Effector memory CD4-positive, alpha-beta T cell (primary cell): ENCODE measurements around the gene NRL.

Experiments
- DNase-seq, 3 donors: peaks; one replicate each; pipeline ENCODE4 v3.0.0-alpha.2; 2020
- H3K27ac ChIP-seq: 2 replicates; pipeline ENCODE4 v1.7.0; 2013; ENCODE audit warnings: mild to moderate bottlenecking, low read length, moderate library complexity; ENCODE audit not compliant: insufficient read depth, poor library complexity, severe bottlenecking
- H3K27me3 ChIP-seq: replicated peaks from 2 replicates; pipeline ENCODE4 v1.7.0; 2013; ENCODE audit warnings: mild to moderate bottlenecking, low read length; ENCODE audit not compliant: insufficient read depth, control insufficient read depth, poor library complexity, severe bottlenecking
- H3K36me3 ChIP-seq: 2 replicates; pipeline ENCODE4 v1.7.0; 2013; ENCODE audit warnings: mild to moderate bottlenecking, low read length, moderate library complexity; ENCODE audit not compliant: control insufficient read depth, insufficient read depth
- H3K4me1 ChIP-seq: 2 replicates; pipeline ENCODE4 v1.7.0; 2013; ENCODE audit warnings: low read length, mild to moderate bottlenecking; ENCODE audit not compliant: control insufficient read depth, insufficient read depth, poor library complexity, severe bottlenecking
- H3K4me3 ChIP-seq: 2 replicates; pipeline ENCODE4 v1.7.0; 2013; ENCODE audit warnings: low read length, low read depth, mild to moderate bottlenecking; ENCODE audit not compliant: insufficient read depth, poor library complexity, severe bottlenecking
- H3K9me3 ChIP-seq: 2 replicates; pipeline ENCODE4 v1.7.0; 2013; ENCODE audit warnings: mild to moderate bottlenecking, low read length, moderate library complexity; ENCODE audit not compliant: control insufficient read depth

NRL gene

DNA sequence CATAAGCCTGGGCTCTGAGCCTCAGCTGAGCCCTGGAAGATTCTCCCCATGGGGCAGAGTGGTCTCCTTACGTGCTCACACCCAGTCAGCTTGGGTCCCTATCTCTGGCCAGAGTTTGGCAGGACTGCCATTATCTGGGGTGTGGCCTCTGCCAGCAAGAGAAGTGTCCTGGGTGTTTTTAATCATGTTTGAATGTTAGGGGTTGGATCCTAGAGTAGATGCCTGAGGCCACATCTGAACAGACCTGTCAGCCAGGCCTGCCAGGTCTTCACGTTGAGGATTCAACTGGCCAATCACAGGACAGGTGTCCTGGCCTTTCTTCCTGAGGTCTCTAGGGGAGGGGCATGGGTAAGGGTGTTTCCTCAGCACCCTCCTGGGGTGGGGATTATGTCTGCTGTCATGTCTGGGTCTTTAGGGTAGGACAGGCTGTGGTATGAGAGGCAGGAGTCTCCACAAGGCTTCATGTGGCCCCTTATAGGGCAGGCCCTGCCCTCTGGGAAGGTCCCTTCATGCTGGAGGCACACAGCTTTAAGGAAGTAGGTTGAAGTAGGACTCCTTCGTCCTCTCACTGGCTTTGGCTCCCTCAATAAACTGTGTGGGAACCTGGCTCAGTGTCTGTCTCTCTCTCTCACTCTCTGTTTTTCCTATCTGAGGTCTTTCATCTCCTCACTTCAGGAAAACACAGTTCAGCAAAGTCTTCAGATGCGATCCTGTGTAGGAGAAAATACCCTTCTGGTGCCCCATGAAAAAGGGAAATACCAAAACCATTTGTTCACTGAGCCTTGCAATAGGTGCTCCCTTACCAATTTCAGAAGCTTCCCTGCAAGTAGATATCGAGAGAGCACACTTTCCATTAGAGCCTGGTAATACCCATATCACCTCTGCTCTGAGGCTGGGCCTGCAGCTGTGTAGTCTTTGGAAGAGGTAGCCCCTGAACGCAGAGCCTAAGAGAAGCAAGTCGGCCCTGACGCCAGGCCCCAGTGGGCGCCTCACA is 9.0 kb upstream of the NRL start:
- peaks cover 53% of the 10 kb centered on the region for H3K36me3 ChIP-seq
- no peak for DNase-seq
- no peak overlapping the region for H3K27ac ChIP-seq
- H3K9me3 ChIP-seq = no peaks in the 10 kb centered on the region
- H3K4me3 ChIP-seq = no peak overlapping the region
- no peaks in the 10 kb centered on the region for H3K27me3 ChIP-seq
- H3K4me1 ChIP-seq = no peaks in the 10 kb centered on the region

- Histone ChIP-seq H3K27ac (no peak overlapping the region), H3K36me3 (peaks cover 62% of the 10 kb centered on the region), H3K27me3 (no peaks in the 10 kb centered on the region), H3K4me3 (no peak overlapping the region), H3K4me1 (no peaks in the 10 kb centered on the region), H3K9me3 (no peaks in the 10 kb centered on the region)
- DNase-seq = no peak
Observed at GRCh38 chr14:24122898-24123297, 8.1 kb upstream of the NRL start.

DNA sequence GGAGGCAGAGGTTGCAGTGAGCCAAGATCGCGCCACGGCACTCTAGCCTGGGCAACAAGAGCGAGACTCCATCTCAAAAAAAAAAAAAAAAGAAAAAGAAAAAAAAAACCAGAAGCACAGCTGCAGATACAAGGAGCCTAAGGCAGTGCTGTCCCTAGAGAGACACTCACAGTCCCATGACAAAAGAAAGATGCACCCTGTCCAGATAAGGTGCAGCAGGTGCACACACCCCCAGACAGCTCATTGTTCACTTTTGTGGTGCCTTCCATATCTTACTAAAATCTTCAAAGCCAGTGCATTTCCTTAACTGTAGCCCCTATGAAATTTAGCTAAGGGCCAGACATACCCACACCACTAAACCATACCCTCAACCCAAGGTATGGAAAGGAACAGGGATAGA is 7.7 kb upstream of the NRL start:
- Histone ChIP-seq H3K27me3 (no peaks in the 10 kb centered on the region), H3K27ac (no peak overlapping the region), H3K4me1 (no peaks in the 10 kb centered on the region), H3K9me3 (no peaks in the 10 kb centered on the region), H3K36me3 (peaks cover 65% of the 10 kb centered on the region), H3K4me3 (no peak overlapping the region)
- no peak for DNase-seq

GRCh38 chr14:24121210-24121609 is 6.5 kb upstream of the NRL start:
- no peak overlapping the region for H3K4me3 ChIP-seq
- H3K36me3 ChIP-seq = peaks cover 65% of the 10 kb centered on the region
- DNase-seq = no peak
- no peaks in the 10 kb centered on the region for H3K27me3 ChIP-seq
- no peak overlapping the region for H3K27ac ChIP-seq
- no peaks in the 10 kb centered on the region for H3K9me3 ChIP-seq
- H3K4me1 ChIP-seq = peaks cover 3% of the 10 kb centered on the region

GRCh38 chr14:24119691-24120090 is 4.9 kb upstream of the NRL start:
- peaks cover 65% of the 10 kb centered on the region for H3K36me3 ChIP-seq
- DNase-seq = no peak
- H3K4me3 ChIP-seq = no peak overlapping the region
- H3K27ac ChIP-seq = no peak overlapping the region
- H3K9me3 ChIP-seq = no peaks in the 10 kb centered on the region
- H3K27me3 ChIP-seq = no peaks in the 10 kb centered on the region
- H3K4me1 ChIP-seq = peaks cover 12% of the 10 kb centered on the region

GRCh38 chr14:24117179-24117578 is 2.4 kb upstream of the NRL start:
- H3K9me3 ChIP-seq = no peaks in the 10 kb centered on the region
- peak overlapping the region; percentile 29 for H3K27ac ChIP-seq
- H3K36me3 ChIP-seq = peaks cover 41% of the 10 kb centered on the region
- no peak for DNase-seq
- H3K4me3 ChIP-seq = no peak overlapping the region
- H3K4me1 ChIP-seq = peaks cover 12% of the 10 kb centered on the region
- H3K27me3 ChIP-seq = no peaks in the 10 kb centered on the region

- Histone ChIP-seq H3K9me3 (no peaks in the 10 kb centered on the region), H3K27ac (peak overlapping the region; percentile 98), H3K36me3 (peaks cover 35% of the 10 kb centered on the region), H3K4me3 (peak overlapping the region; percentile 69), H3K27me3 (no peaks in the 10 kb centered on the region), H3K4me1 (peaks cover 12% of the 10 kb centered on the region)
- no peak for DNase-seq
Observed at GRCh38 chr14:24116128-24116814, 1.5 kb upstream of the NRL start.

- Histone ChIP-seq H3K36me3 (peaks cover 28% of the 10 kb centered on the region), H3K4me3 (peak overlapping the region; percentile 69), H3K4me1 (peaks cover 12% of the 10 kb centered on the region), H3K9me3 (no peaks in the 10 kb centered on the region), H3K27me3 (no peaks in the 10 kb centered on the region), H3K27ac (peak overlapping the region; percentile 98)
- no peak for DNase-seq
Observed at GRCh38 chr14:24115422-24116127, 826 bp upstream of the NRL start.

- Histone ChIP-seq H3K9me3 (no peaks in the 10 kb centered on the region), H3K4me1 (peaks cover 15% of the 10 kb centered on the region), H3K27me3 (no peaks in the 10 kb centered on the region), H3K27ac (peak overlapping the region; percentile 98), H3K4me3 (peak overlapping the region; percentile 69), H3K36me3 (peaks cover 14% of the 10 kb centered on the region)
- DNase-seq = peak; percentile 64 to 79 (median 75)
Observed at GRCh38 chr14:24113801-24114531, 783 bp downstream of the NRL start.
